SK-N-SH treated with all-trans-retinoic acid at 6 μM for 48 hours (cell line): ENCODE data around the gene RYK.

Experiments
- ATAC-seq: fragments of 200-7000 bp; cut with Tn5 transposase; 3 replicates; pipeline ENCODE4 v1.9.1; 2020; ENCODE audit warnings: mild to moderate bottlenecking, moderate library complexity
- ARNTL ChIP-seq: fragments of 450-650 bp; formaldehyde crosslinking; IDR thresholded peaks from 2 replicates; pipeline ENCODE4 v1.5.0; 2020; ENCODE audit warnings: low read depth, mild to moderate bottlenecking, moderate library complexity, borderline replicate concordance
- CSDC2 ChIP-seq: fragments of 250-450 bp; sonication (Bioruptor Pico); IDR thresholded peaks from 2 replicates; pipeline ENCODE4 v1.5.0; 2020; ENCODE audit warnings: mild to moderate bottlenecking, moderate library complexity
- ESRRG ChIP-seq: fragments of 250-450 bp; sonication (Bioruptor Pico); IDR thresholded peaks from 2 replicates; pipeline ENCODE4 v1.6.1; 2021; ENCODE audit warnings: mild to moderate bottlenecking
- ISL1 ChIP-seq: fragments of 250-450 bp; sonication (Bioruptor Pico); IDR thresholded peaks from 2 replicates; pipeline ENCODE4 v2.1.2; 2022; ENCODE audit warnings: mild to moderate bottlenecking, moderate library complexity
- OSR1 ChIP-seq: fragments of 250-450 bp; sonication (Bioruptor Pico); IDR thresholded peaks from 2 replicates; pipeline ENCODE4 v1.8.0; 2022; ENCODE audit warnings: moderate library complexity, mild to moderate bottlenecking, inconsistent platforms
- PPARA ChIP-seq: fragments of 250-450 bp; sonication (Bioruptor Pico); IDR thresholded peaks from 2 replicates; pipeline ENCODE4 v1.5.0; 2020; ENCODE audit warnings: mild to moderate bottlenecking, borderline replicate concordance
- RARB ChIP-seq: fragments of 250-450 bp; sonication (Bioruptor Pico); IDR thresholded peaks from 2 replicates; pipeline ENCODE4 v1.8.0; 2021; ENCODE audit warnings: mild to moderate bottlenecking, moderate library complexity
- SNAI2 ChIP-seq: fragments of 250-450 bp; sonication (Bioruptor Pico); IDR thresholded peaks from 2 replicates; pipeline ENCODE4 v1.5.0; 2020; ENCODE audit warnings: mild to moderate bottlenecking, moderate library complexity
- TCF4 ChIP-seq: fragments of 250-450 bp; sonication (Bioruptor Pico); IDR thresholded peaks from 2 replicates; pipeline ENCODE4 v1.8.0; 2021; ENCODE audit warnings: mild to moderate bottlenecking, moderate library complexity, borderline replicate concordance
- TOX ChIP-seq: fragments of 250-450 bp; sonication (Bioruptor Pico); IDR thresholded peaks from 2 replicates; pipeline ENCODE4 v1.8.0; 2021; ENCODE audit warnings: mild to moderate bottlenecking, moderate library complexity, borderline replicate concordance
- ZC3H10 ChIP-seq: fragments of 250-450 bp; sonication (Bioruptor Pico); IDR thresholded peaks from 2 replicates; pipeline ENCODE4 v1.5.1; 2021; ENCODE audit warnings: mild to moderate bottlenecking, moderate library complexity
- ZFP3 ChIP-seq: fragments of 250-450 bp; sonication (Bioruptor Pico); IDR thresholded peaks from 2 replicates; pipeline ENCODE4 v1.5.0; 2020; ENCODE audit warnings: mild to moderate bottlenecking, moderate library complexity
- ZFP30 ChIP-seq: fragments of 450-650 bp; formaldehyde crosslinking; IDR thresholded peaks from 2 replicates; pipeline ENCODE4 v1.5.0; 2022; ENCODE audit warnings: mild to moderate bottlenecking, moderate library complexity
- ZNF565 ChIP-seq: fragments of 450-650 bp; formaldehyde crosslinking; conservative IDR thresholded peaks from 2 replicates; pipeline ENCODE4 v1.5.0; 2020; ENCODE audit warnings: low read depth, mild to moderate bottlenecking, moderate library complexity
- ZNF70 ChIP-seq: fragments of 450-650 bp; formaldehyde crosslinking; IDR thresholded peaks from 2 replicates; pipeline ENCODE4 v1.5.0; 2020; ENCODE audit warnings: mild to moderate bottlenecking, moderate library complexity
- ZNF8 ChIP-seq: fragments of 450-650 bp; formaldehyde crosslinking; IDR thresholded peaks from 2 replicates; pipeline ENCODE4 v1.5.0; 2020; ENCODE audit warnings: mild to moderate bottlenecking, moderate library complexity
- TF ChIP-seq, protein P1 (sequence below): fragments of 250-450 bp; sonication (Bioruptor Pico); IDR thresholded peaks from 2 replicates; pipeline ENCODE4 v1.8.0; 2020; ENCODE audit warnings: mild to moderate bottlenecking, moderate library complexity, borderline replicate concordance
- TF ChIP-seq, protein P2 (sequence below): fragments of 250-450 bp; sonication (Bioruptor Pico); IDR thresholded peaks from 2 replicates; pipeline ENCODE4 v1.5.0; 2020; ENCODE audit warnings: mild to moderate bottlenecking, moderate library complexity
- TF ChIP-seq, protein P3 (sequence below): fragments of 250-450 bp; sonication (Bioruptor Pico); IDR thresholded peaks from 2 replicates; pipeline ENCODE4 v1.8.0; 2021; ENCODE audit warnings: low read depth, mild to moderate bottlenecking, moderate library complexity, borderline replicate concordance
- TF ChIP-seq, protein P4 (sequence below): fragments of 250-450 bp; sonication (Bioruptor Pico); IDR thresholded peaks from 2 replicates; pipeline ENCODE4 v1.5.1; 2021; ENCODE audit warnings: mild to moderate bottlenecking, moderate library complexity
- TF ChIP-seq, protein P5 (sequence below): fragments of 250-450 bp; sonication (Bioruptor Pico); IDR thresholded peaks from 2 replicates; pipeline ENCODE4 v1.5.1; 2020; ENCODE audit warnings: low read depth, mild to moderate bottlenecking, moderate library complexity

Gene RYK

DNA sequence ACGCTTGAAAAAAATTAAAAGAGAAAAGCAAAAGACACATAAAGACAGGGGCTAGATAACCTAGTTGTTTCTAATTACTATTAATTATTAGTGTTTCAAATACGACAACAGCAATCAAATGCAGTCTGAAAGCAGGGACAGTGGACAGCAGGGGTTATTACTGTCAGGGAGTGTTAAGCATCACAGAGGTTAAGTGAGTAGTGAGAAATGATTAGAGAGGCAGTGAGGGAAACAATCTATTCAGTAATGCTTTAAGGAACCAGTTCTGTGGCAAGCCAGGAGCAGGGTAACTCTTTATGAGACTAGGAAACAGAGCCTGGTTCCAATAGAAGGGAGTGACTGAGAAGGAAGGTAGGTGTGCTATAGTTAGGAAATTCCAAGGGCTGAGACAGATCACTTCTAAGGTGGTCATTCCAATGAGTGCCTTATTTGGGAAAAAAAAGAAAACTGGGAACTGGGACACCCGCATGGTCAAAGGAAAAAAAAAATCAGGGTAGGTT, 15.0 kb downstream of the RYK start (continued):
- TF ChIP-seq, protein P1, sequence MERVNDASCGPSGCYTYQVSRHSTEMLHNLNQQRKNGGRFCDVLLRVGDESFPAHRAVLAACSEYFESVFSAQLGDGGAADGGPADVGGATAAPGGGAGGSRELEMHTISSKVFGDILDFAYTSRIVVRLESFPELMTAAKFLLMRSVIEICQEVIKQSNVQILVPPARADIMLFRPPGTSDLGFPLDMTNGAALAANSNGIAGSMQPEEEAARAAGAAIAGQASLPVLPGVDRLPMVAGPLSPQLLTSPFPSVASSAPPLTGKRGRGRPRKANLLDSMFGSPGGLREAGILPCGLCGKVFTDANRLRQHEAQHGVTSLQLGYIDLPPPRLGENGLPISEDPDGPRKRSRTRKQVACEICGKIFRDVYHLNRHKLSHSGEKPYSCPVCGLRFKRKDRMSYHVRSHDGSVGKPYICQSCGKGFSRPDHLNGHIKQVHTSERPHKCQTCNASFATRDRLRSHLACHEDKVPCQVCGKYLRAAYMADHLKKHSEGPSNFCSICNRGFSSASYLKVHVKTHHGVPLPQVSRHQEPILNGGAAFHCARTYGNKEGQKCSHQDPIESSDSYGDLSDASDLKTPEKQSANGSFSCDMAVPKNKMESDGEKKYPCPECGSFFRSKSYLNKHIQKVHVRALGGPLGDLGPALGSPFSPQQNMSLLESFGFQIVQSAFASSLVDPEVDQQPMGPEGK (CRISPR knock-in tag) = no peak
- no peak for TF ChIP-seq TOX (CRISPR knock-in tag)
- TF ChIP-seq ZNF8 (CRISPR knock-in tag) = no peak

DNA sequence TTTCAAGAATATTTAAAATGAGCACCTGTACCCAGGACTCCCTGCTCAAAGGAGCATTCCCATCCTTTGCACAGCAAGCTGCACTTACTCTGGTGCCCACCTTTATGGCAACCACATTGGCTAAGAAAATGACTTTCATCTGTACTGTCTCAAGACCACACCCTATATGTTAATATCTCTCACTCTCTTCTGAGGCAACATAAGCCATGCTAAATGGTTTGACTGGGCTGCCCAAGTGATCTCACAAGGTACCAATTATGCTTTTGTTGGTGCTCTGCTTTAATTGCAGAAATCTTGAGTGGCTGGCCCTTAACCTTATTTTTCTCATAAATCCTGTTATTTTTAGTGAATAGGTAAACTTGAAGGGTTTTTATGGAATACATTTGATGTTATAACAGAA, 17.7 kb downstream of the RYK start:
- ATAC-seq = no peak
- no peak for TF ChIP-seq SNAI2
- TF ChIP-seq TOX (CRISPR knock-in tag) = no peak
- TF ChIP-seq OSR1 (CRISPR knock-in tag) = no peak
- TF ChIP-seq CSDC2 (CRISPR knock-in tag) = no peak
- TF ChIP-seq, protein P2, sequence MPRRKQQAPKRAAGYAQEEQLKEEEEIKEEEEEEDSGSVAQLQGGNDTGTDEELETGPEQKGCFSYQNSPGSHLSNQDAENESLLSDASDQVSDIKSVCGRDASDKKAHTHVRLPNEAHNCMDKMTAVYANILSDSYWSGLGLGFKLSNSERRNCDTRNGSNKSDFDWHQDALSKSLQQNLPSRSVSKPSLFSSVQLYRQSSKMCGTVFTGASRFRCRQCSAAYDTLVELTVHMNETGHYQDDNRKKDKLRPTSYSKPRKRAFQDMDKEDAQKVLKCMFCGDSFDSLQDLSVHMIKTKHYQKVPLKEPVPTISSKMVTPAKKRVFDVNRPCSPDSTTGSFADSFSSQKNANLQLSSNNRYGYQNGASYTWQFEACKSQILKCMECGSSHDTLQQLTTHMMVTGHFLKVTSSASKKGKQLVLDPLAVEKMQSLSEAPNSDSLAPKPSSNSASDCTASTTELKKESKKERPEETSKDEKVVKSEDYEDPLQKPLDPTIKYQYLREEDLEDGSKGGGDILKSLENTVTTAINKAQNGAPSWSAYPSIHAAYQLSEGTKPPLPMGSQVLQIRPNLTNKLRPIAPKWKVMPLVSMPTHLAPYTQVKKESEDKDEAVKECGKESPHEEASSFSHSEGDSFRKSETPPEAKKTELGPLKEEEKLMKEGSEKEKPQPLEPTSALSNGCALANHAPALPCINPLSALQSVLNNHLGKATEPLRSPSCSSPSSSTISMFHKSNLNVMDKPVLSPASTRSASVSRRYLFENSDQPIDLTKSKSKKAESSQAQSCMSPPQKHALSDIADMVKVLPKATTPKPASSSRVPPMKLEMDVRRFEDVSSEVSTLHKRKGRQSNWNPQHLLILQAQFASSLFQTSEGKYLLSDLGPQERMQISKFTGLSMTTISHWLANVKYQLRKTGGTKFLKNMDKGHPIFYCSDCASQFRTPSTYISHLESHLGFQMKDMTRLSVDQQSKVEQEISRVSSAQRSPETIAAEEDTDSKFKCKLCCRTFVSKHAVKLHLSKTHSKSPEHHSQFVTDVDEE (CRISPR knock-in tag) = no peak
- TF ChIP-seq, protein P3, sequence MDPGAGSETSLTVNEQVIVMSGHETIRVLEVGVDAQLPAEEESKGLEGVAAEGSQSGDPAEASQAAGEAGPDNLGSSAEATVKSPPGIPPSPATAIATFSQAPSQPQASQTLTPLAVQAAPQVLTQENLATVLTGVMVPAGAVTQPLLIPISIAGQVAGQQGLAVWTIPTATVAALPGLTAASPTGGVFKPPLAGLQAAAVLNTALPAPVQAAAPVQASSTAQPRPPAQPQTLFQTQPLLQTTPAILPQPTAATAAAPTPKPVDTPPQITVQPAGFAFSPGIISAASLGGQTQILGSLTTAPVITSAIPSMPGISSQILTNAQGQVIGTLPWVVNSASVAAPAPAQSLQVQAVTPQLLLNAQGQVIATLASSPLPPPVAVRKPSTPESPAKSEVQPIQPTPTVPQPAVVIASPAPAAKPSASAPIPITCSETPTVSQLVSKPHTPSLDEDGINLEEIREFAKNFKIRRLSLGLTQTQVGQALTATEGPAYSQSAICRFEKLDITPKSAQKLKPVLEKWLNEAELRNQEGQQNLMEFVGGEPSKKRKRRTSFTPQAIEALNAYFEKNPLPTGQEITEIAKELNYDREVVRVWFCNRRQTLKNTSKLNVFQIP (CRISPR knock-in tag) = no peak
- no peak for TF ChIP-seq ZNF8 (CRISPR knock-in tag)
- TF ChIP-seq RARB (CRISPR knock-in tag) = no peak
- TF ChIP-seq ZNF565 = no peak
- TF ChIP-seq, protein P1 (CRISPR knock-in tag) = no peak
- TF ChIP-seq, protein P4, sequence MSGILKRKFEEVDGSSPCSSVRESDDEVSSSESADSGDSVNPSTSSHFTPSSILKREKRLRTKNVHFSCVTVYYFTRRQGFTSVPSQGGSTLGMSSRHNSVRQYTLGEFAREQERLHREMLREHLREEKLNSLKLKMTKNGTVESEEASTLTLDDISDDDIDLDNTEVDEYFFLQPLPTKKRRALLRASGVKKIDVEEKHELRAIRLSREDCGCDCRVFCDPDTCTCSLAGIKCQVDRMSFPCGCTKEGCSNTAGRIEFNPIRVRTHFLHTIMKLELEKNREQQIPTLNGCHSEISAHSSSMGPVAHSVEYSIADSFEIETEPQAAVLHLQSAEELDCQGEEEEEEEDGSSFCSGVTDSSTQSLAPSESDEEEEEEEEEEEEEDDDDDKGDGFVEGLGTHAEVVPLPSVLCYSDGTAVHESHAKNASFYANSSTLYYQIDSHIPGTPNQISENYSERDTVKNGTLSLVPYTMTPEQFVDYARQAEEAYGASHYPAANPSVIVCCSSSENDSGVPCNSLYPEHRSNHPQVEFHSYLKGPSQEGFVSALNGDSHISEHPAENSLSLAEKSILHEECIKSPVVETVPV = no peak
- TF ChIP-seq ARNTL (CRISPR knock-in tag) = no peak
- no peak for TF ChIP-seq PPARA (CRISPR knock-in tag)
- no peak for TF ChIP-seq ZC3H10
- TF ChIP-seq ZFP30 (CRISPR knock-in tag) = no peak
- TF ChIP-seq ISL1 (CRISPR knock-in tag) = no peak
- TF ChIP-seq ZNF70 (CRISPR knock-in tag) = no peak
- no peak for TF ChIP-seq ZFP3
- TF ChIP-seq, protein P5, sequence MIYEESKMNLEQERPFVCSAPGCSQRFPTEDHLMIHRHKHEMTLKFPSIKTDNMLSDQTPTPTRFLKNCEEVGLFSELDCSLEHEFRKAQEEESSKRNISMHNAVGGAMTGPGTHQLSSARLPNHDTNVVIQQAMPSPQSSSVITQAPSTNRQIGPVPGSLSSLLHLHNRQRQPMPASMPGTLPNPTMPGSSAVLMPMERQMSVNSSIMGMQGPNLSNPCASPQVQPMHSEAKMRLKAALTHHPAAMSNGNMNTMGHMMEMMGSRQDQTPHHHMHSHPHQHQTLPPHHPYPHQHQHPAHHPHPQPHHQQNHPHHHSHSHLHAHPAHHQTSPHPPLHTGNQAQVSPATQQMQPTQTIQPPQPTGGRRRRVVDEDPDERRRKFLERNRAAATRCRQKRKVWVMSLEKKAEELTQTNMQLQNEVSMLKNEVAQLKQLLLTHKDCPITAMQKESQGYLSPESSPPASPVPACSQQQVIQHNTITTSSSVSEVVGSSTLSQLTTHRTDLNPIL (CRISPR knock-in tag) = no peak

DNA sequence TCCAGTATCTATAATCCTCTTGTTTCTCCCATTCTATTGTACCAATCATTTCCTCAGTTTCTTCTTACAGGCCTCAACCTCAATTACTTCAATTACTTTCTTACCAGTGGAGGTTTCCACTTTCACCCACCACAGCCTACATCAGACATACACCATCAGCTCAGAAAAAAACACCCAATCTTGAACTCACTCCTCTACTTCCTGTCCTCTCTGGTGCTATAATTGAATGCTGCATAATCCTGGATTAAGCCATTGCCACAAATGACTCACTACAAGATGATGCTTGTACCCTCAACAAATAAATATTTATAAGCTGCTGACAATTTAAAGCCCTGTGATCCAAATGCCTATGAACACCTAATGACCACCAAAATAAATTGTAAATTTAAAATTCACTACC, 18.5 kb downstream of the RYK start:
- peak; percentile 36; the same call in 1 of the 3 replicates for ATAC-seq
- TF ChIP-seq ZNF70 (CRISPR knock-in tag) = no peak
- TF ChIP-seq, protein P4 = no peak
- TF ChIP-seq CSDC2 (CRISPR knock-in tag) = no peak
- TF ChIP-seq SNAI2 = no peak
- TF ChIP-seq OSR1 (CRISPR knock-in tag) = no peak
- no peak for TF ChIP-seq RARB (CRISPR knock-in tag)
- TF ChIP-seq TCF4 (CRISPR knock-in tag) = no peak
- no peak for TF ChIP-seq ZC3H10
- TF ChIP-seq ESRRG (CRISPR knock-in tag) = no peak
- no peak for TF ChIP-seq ZFP3
- no peak for TF ChIP-seq TOX (CRISPR knock-in tag)
- TF ChIP-seq, protein P5 (CRISPR knock-in tag) = no peak
- TF ChIP-seq ZFP30 (CRISPR knock-in tag) = no peak
- no peak for TF ChIP-seq ISL1 (CRISPR knock-in tag)
